Measurements from ENCODE around the gene RARS2. TPM values are rescaled to one million over a fixed set of nuclear protein-coding genes. Genes with fewer than 3 reads are reported as not detected.

The RARS2 gene
- total RNA-seq, 1 donor from 2014 or later, result 23.6 TPM

GRCh38 chr6:87583822-87584221 is 6.0 kb downstream of the RARS2 start:
- no peak for DNase-seq (ENCODE audit: low spot score)
- intact Hi-C loops (cut with DNase I), result no loop called here

DNA sequence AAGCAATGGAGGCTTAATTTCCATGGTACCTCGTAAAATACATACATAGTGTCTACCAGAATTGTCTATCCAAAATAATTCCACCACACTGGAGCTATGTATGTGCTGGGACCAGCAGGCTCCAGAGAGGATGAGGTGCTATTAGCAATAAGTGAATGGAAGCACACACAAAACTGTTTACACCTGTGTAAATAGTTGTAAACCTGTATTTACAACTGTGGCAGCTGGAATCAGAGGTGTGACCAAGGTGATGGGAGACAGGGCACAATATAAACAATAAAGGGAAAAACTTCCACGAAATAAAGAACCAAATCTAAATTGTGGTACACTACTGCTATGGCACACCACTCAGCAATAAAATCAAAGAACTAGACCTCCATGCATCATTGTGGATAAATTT is 14.4 kb downstream of the RARS2 start:
- intact Hi-C loops (cut with DNase I), result no loop called here
- DNase-seq (ENCODE audit: low spot score), result no peak

DNA sequence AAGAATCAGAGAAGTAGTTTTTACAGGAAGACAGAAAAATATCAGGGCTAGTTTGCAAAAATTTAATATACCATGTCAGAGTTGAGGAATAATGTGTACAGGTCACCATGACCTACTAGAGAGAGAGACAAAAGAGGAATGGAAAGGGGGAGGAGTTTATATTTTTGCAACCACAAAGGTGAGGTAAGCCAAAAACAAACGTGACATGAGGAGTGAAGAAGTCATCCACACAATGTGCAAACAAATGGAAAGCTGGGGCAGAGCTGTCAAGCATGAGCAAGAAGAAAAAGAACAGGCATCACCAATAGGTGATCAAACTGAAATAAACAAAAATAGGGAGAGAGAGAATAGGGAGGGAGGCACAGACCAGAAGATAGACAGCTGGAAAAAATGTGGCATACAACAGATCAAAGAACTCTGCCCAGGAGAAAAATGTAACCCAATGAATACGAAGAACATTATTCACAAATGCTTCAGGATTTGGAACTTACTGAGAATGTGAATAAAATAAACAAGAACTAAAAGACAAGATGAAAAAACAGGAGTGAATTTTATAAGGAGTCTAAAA is 15.5 kb downstream of the RARS2 start:
- intact Hi-C loops (cut with DNase I), result no loop called here
- DNase-seq (ENCODE audit: low spot score), result no peak

DNA sequence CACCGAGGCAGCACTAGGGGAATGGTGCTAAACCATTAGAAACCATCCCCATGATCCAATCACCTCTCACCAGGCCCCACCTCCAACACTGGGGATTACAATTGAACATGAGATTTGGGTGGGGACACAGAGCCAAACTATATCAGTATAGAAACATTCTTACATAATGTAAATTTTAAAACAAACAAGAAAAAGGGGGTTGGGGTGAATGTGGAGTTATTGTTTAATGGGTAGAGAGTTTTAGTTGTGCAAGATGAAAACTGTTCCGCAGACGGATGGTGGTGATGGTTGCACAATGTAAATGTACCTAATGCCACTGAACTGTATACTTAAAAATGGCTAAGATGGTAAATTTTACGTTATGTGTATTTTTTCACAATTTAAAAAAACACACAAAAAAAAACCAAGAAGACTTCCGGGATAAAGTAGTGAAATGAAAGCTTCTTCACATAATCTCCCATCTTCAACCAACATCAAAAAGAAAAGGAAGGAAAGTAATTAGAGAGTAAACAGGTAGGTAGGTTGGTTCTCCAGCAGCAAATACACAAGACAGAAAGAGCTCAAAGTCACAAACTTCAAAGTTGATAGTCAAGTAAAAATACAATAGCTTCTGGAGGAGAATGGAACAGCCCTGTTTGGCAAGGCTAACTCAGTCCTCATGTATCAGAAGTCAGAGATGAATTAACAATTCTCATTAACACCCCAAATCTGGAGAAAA is 16.3 kb downstream of the RARS2 start:
- DNase-seq (ENCODE audit: low spot score), result no peak
- intact Hi-C loops (cut with DNase I), result no loop called here

- intact Hi-C loops (cut with DNase I), result no loop called here
- no peak for DNase-seq (ENCODE audit: low spot score)
Measured at GRCh38 chr6:87572883-87573282, 16.9 kb downstream of the RARS2 start.

DNA sequence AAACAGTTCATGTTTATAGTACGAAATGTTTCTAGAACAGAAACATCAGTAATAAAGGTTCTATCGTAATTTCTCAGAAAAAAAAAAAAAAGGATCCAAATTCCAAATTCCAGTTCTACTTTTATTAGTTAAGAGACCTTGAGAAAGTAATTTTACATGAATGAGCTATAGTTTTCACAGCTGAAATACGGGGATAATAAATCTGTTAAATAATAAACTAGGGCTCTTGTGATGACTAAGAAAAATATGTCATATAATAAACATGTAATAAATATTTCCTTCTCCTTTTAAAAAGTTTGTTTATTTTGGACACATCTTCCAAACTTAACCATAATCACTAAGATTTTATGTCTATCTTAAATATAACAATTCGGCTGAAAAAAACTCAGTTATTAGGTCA is 17.8 kb downstream of the RARS2 start:
- intact Hi-C loops (cut with DNase I), result no loop called here
- no peak for DNase-seq (ENCODE audit: low spot score)

DNA sequence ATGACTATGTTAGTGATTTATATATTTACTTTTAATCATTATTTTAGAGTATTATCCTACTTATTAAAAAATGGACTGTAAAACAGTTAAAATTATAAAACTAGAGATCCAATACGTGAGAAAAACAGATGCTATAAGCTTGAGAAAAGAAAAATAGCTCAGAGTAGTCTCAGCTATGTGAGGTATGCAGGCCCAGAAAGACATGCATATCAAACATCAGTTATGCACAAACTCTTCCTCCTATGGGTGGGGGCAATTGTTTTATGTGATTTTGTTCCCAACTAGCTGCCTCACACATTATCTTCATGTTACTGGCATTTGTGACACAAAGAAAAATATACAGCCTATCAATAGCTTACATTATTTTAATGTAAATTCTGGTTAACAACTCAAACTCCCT is 28.8 kb downstream of the RARS2 start:
- no peak for DNase-seq (ENCODE audit: low spot score)
- intact Hi-C loops (cut with DNase I), result no loop called here

DNA sequence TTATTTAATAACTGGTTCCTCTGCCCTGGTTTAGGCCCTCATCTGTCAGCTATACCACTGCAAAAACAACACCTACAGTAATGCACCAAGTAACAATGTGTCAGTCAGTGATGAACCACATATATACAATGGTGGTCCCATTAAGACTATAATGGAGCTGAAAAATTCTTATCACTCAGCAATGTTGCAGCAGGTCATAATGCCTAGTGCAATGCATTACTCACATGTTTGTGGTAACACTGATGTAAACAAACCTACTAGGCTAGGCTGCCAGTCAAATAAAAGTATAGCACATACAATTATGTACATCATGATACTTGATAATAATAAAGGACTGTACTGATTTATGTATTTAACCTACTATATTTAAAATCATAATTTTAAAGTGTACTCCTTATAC is 31.3 kb downstream of the RARS2 start:
- intact Hi-C loops (cut with DNase I), result no loop called here
- no peak for DNase-seq (ENCODE audit: low spot score)

DNA sequence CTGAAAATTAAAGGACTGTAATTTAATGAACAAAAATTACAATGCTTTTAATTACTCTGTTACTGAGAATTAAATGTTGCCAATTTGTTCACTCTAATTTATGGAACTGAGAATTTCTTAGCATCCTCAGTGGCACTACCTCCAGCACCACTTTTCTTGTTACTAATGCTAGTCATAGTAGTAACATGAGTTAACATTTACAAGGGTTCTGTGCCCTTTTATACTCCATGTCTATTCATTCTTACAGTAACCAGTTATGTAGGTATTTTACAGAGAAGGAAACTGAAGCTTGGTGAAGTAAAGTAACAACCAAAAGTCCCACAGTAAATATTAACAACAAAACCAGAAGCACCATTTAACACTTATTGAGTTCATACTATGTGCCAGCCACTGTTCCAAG is 34.3 kb downstream of the RARS2 start:
- intact Hi-C loops (cut with DNase I), result no loop called here
- no peak for DNase-seq (ENCODE audit: low spot score)

GRCh38 chr6:87553159-87553765 is 36.5 kb downstream of the RARS2 start:
- intact Hi-C loops (cut with DNase I), result no loop called here
- DNase-seq (ENCODE audit: low spot score), result no peak

GRCh38 chr6:87551799-87552198 is 38.0 kb downstream of the RARS2 start:
- DNase-seq (ENCODE audit: low spot score), result no peak
- intact Hi-C loops (cut with DNase I), result no loop called here

DNA sequence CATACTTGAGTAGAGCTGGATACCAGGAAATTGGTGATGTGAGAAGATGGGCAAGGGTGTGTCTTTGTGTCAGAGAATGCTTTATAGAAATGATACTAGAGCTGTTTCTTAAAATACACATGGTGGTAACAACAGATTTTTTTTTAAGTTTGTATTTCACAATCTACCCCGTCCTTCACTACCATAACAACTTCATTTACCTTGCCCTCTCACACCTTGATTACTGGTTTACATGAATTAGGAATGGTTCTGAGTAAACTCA is 45.4 kb downstream of the RARS2 start:
- DNase-seq (ENCODE audit: low spot score), result no peak
- intact Hi-C loops (cut with DNase I), result no loop called here

DNA sequence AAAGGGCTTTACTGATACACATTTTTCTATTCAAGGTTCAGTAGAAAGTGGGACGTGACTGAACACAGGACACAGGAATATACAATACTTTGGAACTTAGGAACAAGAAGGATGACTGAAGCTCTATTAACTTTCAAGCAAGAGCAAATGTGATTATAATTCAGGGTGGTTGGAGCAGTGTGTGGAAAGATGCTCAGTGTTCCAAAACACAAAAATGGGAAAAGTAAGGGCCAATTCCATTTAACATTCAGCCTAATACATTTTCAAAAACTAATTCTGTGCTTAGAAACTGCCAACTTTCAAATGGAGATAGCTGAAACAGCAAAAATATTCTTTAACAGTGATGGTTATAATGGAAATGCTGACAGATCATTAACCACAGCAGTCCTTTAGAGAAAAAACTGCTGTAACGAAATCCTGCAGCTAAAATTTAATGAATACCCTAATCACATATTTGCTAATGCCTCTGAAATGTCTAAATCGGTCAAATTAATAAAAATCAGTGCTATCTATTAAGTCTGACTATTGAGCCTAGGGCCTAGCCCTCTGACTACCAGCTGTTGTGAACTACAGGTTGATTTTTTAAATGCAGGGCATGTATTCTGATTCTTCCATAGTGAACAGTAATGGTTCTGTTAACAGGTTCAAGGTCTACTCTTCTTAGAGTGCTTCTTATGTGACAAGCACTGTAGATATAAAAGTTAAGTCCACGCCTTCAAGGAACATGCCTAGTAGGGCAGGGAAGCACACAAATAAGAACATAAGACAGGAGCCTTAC is 45.9 kb downstream of the RARS2 start:
- intact Hi-C loops (cut with DNase I), result no loop called here
- DNase-seq (ENCODE audit: low spot score), result no peak

- DNase-seq (ENCODE audit: low spot score), result no peak
- intact Hi-C loops (cut with DNase I), result no loop called here
Measured at GRCh38 chr6:87541744-87542143, 48.0 kb downstream of the RARS2 start.

DNA sequence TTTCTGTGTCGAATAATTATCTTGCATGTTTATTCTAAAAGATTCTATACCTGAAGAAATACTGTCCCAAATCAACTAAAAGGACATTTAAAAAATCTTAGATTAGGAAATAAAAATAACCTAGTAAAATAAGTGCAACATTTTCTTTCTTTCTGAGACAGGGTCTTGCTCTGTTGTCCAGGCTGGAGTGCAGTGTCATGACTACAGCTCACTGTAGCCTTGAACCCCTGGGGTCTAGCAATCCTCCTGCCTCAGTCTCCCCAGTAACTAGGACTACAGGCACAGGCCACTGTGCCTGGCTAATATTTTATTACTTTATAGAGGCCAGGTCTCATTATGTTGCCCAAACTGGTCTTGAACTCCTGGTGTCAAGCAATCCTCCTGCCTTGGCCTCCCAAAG is 48.7 kb downstream of the RARS2 start:
- intact Hi-C loops (cut with DNase I), result no loop called here
- DNase-seq (ENCODE audit: low spot score), result no peak

DNA sequence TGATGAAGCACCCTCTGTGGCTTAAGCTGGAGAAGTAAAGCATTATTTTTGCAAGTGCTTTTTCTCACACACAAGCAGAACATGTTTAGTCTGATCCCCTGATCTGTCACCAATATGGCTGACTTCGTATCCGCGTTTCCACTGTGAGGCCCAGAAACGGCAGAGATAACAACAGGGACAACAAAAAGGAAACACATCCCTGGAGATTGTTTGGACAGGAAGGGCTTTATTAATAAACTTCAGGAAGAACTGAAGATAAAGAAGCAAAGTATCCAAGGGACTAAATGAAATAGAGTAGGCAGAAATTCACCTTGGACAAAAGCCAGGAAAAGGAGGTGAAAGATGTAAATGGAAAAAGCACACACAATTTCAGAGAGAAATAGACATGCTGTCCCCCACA is 49.2 kb downstream of the RARS2 start:
- intact Hi-C loops (cut with DNase I), result no loop called here
- no peak for DNase-seq (ENCODE audit: low spot score)

- no peak for DNase-seq (ENCODE audit: low spot score)
- intact Hi-C loops (cut with DNase I), result no loop called here
Measured at GRCh38 chr6:87539554-87539953, 50.2 kb downstream of the RARS2 start.

- intact Hi-C loops (cut with DNase I), result no loop called here
- no peak for DNase-seq (ENCODE audit: low spot score)
Measured at GRCh38 chr6:87538510-87539260, 51.1 kb downstream of the RARS2 start.

DNA sequence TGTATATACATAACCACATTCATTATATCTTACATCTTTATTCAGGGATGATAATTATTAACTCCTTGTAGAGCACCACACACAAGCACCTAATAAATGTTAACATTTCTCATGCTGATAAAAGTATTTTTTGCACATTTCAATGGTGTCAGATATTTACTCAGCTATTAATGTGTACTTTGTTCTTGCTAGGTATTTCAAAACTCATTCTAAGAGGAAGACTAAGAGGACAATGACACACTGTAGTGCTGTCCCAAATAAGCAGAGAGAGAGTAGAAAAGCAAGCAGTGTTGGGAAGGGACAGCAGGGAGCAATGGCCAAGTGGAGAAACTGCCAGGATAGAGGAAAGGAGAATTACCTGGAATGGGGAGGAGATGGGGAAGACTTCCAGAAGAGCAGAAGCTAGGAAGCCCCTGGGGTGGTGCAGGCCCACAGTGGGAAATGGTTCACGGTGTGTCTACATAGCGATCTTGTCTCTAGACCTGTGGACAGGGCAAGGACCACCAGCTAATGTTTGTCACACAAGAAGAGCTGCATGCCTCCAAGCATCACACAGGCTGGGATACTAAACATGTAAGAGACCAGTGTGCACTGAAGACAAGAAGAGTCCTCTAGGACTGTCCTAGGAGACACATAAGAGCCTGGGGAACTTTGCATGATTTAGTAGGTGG is 55.3 kb downstream of the RARS2 start:
- intact Hi-C loops (cut with DNase I), result no loop called here
- DNase-seq (ENCODE audit: low spot score), result no peak

DNA sequence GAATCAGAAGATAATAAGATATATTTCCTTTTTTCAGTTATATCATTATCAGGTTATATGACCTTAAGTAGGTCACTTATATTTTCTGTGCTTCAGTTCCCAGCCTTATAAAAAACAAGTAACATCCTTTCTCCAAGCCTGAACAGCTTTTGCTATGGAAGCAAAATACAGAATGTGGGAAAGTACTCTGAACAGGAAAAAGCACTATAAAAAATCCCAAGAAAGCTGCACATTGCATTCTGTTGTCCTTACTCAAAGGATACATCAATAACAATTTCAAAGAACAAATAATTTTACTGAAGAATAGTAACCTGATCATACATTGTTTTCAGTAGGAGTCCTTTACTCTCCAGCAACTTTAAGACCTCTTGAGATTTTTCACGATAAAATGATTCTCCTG is 60.6 kb downstream of the RARS2 start:
- intact Hi-C loops (cut with DNase I), result no loop called here
- DNase-seq (ENCODE audit: low spot score), result no peak
